Measurements from ENCODE around the gene C1orf52.

C1orf52 gene

DNA sequence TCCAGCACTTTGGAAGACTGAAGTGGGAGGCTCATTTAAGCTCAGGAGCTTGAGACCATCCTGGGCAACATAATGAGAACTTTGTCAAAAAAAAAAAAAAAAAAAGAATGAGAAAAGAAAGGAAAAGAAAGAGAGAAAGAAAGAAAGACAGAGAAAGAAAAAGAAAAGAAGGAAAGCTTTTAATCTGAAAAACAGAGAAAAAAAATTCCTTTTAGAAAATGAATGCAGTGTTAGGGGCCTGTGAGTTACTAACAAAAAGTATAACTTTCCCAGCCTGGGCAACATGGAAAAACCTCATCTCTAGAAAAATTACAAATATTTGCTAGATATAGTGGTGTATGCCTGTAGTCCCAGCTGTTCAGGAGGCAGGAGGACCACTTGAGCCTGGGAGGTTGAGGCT, 42.8 kb downstream of the C1orf52 start:
- H3K36me3 Mint-ChIP-seq (ENCODE audit: insufficient read depth) = no peaks in the 10 kb centered on the region
- H3K4me1 Mint-ChIP-seq (ENCODE audit: low read depth in 2 of 2) = no peaks in the 10 kb centered on the region
- ATAC-seq (replicated peaks) (no peak), DNase-seq (no peak)
- H3K4me3 Mint-ChIP-seq = no peak overlapping the region
- no peak overlapping the region for H3K27ac Mint-ChIP-seq
- H3K9me3 Mint-ChIP-seq = no peaks in the 10 kb centered on the region
- H3K27me3 Mint-ChIP-seq = peaks cover 40 to 59% of the 10 kb centered on the region in 2 donors

DNA sequence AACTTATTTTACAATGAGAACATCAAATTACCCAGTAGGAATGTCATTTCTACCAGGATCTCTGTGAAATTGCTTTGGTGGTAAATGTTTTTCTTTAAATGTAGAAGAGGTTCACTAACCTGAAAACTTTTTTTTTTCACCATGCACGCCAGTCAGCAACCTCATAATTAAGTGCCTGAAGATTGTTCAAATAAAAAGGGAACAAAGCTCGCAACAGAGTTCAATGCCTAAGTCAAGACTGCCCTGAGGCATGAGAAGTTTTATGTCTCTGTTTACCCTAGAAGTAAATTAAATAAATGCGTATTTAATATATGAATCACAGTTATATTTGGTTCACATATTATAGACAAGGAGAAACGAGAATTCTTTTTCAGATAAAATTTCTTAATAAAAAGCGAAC, 44.8 kb downstream of the C1orf52 start:
- Mint-ChIP-seq H3K4me3 (no peak overlapping the region), H3K4me1 (ENCODE audit: low read depth in 2 of 2) (no peaks in the 10 kb centered on the region), H3K36me3 (ENCODE audit: insufficient read depth) (no peaks in the 10 kb centered on the region), H3K27ac (no peak overlapping the region), H3K27me3 (peaks cover 40 to 54% of the 10 kb centered on the region in 2 donors), H3K9me3 (no peaks in the 10 kb centered on the region)
- ATAC-seq (replicated peaks) (no peak), DNase-seq (no peak)

DNA sequence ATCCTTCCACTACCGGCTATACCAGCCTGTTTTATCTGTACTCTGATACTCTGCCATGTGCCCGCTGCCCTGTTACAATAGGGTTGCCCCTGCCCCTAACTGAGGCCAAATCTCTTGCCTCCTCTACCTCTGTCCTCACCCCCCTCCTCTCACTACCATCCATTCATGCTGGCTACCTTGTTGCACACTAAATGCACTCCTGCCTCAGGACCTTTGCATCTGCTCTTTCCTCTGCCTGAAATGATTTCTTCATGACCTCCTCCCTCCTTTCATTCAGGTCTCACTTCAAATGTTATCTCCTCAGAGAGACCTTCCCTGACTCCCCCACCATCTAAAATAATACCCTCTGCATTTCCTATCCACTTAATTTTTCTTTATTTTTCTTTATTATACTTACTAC, 51.0 kb downstream of the C1orf52 start:
- Mint-ChIP-seq H3K27ac (no peak overlapping the region), H3K4me3 (no peak overlapping the region), H3K27me3 (peaks cover 51 to 62% of the 10 kb centered on the region in 2 donors), H3K4me1 (ENCODE audit: low read depth in 2 of 2) (no peaks in the 10 kb centered on the region), H3K9me3 (no peaks in the 10 kb centered on the region), H3K36me3 (ENCODE audit: insufficient read depth) (peaks cover 2% of the 10 kb centered on the region)
- ATAC-seq (replicated peaks) (no peak), DNase-seq (no peak)

DNA sequence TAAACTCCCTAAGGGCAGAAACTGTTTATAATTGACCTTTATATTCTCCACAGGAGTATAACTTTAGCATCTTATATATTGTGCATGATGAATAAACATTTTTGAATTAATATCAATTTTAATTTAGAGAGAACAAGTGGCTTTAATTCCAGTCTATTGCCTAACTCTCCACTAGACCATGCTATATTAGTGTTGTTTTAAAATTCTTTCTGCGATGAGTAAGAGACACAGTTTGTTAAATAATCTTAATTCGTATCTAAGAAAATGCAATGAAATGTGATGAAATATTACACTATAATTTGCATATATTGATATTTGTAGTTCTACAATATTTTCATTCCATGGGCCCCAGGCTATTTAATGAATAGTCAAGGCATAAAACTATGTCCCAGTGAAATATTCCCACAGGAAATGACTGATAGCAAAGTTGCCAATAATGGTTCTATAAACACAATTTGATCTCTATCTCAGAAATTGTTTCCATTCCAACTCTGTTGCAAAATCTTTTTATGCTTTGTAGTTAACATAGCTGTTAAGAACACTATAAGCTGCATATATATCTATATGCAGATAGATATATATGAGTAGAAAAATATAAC, 55.8 kb downstream of the C1orf52 start:
- peaks cover 7% of the 10 kb centered on the region for H3K36me3 Mint-ChIP-seq (ENCODE audit: insufficient read depth)
- ATAC-seq (replicated peaks) (no peak), DNase-seq (no peak)
- peaks cover 35 to 36% of the 10 kb centered on the region in 2 donors for H3K27me3 Mint-ChIP-seq
- no peak overlapping the region for H3K27ac Mint-ChIP-seq
- peaks cover 7 to 15% of the 10 kb centered on the region in 2 donors for H3K4me1 Mint-ChIP-seq (ENCODE audit: low read depth in 2 of 2)
- H3K9me3 Mint-ChIP-seq = no peaks in the 10 kb centered on the region
- no peak overlapping the region for H3K4me3 Mint-ChIP-seq

DNA sequence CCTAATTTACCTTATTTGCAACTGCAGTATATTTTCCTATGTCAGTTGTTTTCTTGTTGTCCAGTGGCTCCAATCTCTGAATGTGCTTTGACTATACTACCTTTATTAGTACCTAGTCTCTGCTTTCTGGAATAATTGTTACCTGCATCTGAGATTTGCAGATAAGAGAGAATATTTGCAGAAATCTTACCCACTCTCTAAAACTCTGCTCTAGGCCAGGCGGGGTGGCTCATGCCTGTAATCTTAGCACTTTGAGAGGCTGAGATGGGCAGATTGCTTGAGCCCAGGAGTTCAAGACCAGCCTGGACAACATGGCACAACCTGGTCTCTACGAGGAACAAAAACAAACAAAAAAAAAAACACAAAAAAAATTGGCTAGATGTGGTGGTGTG, 56.6 kb downstream of the C1orf52 start:
- no peak overlapping the region for H3K4me3 Mint-ChIP-seq
- ATAC-seq (replicated peaks) = no peak
- DNase-seq = no peak
- peaks cover 27 to 28% of the 10 kb centered on the region in 2 donors for H3K27me3 Mint-ChIP-seq
- no peaks in the 10 kb centered on the region for H3K9me3 Mint-ChIP-seq
- peaks cover 7% of the 10 kb centered on the region for H3K36me3 Mint-ChIP-seq (ENCODE audit: insufficient read depth)
- H3K4me1 Mint-ChIP-seq (ENCODE audit: low read depth in 2 of 2) = peaks cover 7 to 17% of the 10 kb centered on the region in 2 donors
- no peak overlapping the region for H3K27ac Mint-ChIP-seq

DNA sequence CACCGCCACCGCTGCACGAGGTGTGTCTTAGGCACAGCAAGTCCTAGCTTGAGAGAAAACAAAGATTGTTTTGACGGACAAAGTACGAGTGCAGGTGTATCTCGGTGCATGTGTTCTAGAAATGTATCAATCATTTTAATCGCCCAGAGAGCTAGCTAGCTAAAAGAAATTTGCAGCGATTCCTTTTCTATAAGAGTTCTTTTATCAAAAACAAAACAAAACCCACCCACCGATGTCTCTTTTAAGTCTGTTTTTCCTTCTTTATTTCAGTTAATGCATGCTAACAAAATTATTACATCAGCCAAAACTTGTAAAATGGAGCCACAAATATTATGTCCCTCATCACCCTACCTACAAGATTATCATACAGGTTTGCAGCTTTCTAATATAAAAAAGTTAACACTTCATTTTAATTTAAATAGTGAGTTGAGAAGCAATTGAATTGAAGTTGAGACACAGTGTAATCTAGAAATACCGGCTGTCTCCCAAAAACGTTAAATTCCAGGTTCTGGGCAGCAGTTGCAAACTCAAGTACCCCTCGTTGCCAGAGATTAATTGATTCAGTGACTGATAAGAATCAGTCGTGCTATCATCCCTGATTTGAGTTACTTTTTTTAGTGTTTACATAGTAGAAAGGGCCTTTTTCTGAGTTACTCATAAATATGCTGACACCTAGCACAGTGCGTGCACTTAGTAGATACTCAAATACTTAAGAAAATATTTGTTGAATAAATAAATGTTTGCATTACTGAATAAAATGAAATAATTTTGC, 57.2 kb downstream of the C1orf52 start:
- ATAC-seq (replicated peaks) (no peak), DNase-seq (no peak)
- Mint-ChIP-seq H3K36me3 (ENCODE audit: insufficient read depth) (peaks cover 7% of the 10 kb centered on the region), H3K4me3 (peak overlapping the region; percentile 94 to 96), H3K9me3 (no peaks in the 10 kb centered on the region), H3K27ac (peak overlapping the region; percentile 94), H3K4me1 (ENCODE audit: low read depth in 2 of 2) (peaks cover 8 to 20% of the 10 kb centered on the region in 2 donors), H3K27me3 (peaks cover 21 to 22% of the 10 kb centered on the region in 2 donors)

DNA sequence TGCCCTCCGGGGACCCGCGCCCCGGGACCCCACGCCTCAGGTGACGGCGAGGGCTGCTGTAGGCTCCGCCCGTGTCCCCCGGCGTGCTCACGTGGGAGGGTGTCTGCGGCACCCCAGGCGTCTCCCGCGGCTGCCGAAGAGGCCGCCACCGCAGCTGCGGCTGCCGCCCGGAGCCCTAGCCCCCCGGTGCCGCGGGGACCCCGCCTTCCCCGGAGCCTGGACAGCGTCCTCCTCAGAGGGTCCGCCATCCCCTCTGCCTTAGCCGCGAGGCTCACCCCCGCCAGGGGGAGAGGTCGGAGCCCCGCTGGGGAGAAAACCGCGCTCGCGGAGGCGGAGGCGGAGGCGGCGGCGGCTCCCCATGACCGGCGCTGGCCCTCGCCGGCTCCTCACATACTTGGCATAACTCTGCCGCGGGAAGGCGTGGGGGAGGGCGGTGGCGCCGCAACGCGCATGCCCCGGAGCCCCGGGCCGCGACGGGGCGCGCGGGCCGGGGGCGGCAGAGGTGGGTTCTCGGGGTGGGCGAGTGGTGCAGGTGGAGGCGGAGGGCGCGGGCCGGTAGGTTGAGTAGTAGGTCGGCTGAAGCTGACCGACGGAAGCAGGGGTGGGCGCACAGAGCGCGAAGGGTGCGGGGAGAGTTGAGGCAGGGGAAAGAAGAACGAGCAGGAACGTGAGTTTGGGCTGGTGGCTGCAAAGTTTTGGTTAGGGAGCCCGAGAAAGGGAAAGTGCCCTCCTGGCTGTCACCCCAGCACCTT, 57.9 kb downstream of the C1orf52 start:
- Mint-ChIP-seq H3K9me3 (no peaks in the 10 kb centered on the region), H3K4me1 (ENCODE audit: low read depth in 2 of 2) (peaks cover 8 to 20% of the 10 kb centered on the region in 2 donors), H3K4me3 (peak overlapping the region; percentile 94 to 96), H3K36me3 (ENCODE audit: insufficient read depth) (peaks cover 7% of the 10 kb centered on the region), H3K27ac (peak overlapping the region; percentile 94), H3K27me3 (peaks cover 13 to 15% of the 10 kb centered on the region in 2 donors)
- ATAC-seq (replicated peaks) (peak; percentile 74), DNase-seq (peak; percentile 60 to 70 (median 63))

DNA sequence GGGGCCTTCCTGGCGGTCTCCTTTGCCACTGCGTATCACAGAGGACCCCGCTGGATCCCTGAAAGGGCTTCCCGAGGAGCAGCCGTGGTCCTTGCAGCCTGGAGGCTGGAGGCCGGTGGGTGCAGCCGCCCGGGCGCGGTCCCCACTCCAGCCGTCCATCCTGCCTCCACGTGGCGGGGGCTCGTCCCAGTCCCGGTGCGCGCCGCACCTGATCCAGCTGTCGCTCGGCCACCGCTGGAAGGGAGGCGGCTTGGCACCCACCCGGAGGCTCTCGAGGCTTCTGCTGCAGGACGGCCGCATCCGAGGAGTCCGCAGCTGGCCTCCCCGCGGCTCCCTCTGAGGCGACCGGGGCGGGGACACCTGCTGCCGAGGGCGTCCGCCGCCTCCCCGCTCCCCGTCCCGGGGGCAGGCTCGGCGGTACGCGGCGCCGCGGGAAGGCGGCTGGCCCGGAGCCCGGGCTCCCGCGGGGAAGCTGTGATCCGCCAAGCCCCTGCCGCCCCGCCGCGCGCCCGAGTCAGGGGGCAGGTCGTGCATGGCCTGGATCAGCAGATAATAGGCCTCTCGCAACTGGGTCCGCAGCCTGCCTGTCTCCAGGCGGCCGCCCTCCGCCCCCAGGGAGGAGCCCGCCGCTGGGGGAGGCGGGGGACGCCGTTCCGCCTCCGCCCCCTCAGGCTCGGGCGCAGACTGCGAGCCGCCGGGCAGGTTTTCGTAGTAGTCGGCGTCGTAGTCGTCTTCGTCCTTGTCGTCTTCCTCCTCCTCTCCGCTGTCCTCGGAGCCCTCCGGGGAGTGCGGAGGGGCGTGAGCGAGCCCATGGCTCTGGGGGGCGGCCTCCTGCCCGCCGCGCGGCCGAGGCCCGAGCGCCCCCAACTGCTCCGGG, 58.8 kb downstream of the C1orf52 start, which contains the start of gene SYDE2:
TSS of gene SYDE2 (minus strand) at position 554 of the 877 bp plus-strand sequence. CDS start at position 534, 20 bp downstream.
- Mint-ChIP-seq H3K27me3 (peaks cover 11 to 14% of the 10 kb centered on the region in 2 donors), H3K4me1 (ENCODE audit: low read depth in 2 of 2) (peaks cover 8 to 20% of the 10 kb centered on the region in 2 donors), H3K36me3 (ENCODE audit: insufficient read depth) (peaks cover 7% of the 10 kb centered on the region), H3K27ac (peak within 1 kb of the TSS; percentile 94), H3K4me3 (peak within 1 kb of the TSS; percentile 94 to 96), H3K9me3 (no peaks in the 10 kb centered on the region)
- ATAC-seq (replicated peaks) = peak; percentile 80
- peak; percentile 66 to 76 (median 73) for DNase-seq

Measured in effector memory CD8-positive, alpha-beta T cell (primary cell).